Limb (tissue), 2 donors: ENCODE results near the gene NKX2-1.
"Not testable (repeated sequence)": the region's sequence is repeated elsewhere in the genome, so short reads cannot be mapped to it uniquely, and the experiment has no call there.

ENCODE experiments used
- DNase-seq, 2 donors: peaks; one replicate each; pipeline ENCODE4 v3.0.0-alpha.2; 2016; ENCODE audit errors: extremely low spot score in 2 of 2

NKX2-1 gene

DNA sequence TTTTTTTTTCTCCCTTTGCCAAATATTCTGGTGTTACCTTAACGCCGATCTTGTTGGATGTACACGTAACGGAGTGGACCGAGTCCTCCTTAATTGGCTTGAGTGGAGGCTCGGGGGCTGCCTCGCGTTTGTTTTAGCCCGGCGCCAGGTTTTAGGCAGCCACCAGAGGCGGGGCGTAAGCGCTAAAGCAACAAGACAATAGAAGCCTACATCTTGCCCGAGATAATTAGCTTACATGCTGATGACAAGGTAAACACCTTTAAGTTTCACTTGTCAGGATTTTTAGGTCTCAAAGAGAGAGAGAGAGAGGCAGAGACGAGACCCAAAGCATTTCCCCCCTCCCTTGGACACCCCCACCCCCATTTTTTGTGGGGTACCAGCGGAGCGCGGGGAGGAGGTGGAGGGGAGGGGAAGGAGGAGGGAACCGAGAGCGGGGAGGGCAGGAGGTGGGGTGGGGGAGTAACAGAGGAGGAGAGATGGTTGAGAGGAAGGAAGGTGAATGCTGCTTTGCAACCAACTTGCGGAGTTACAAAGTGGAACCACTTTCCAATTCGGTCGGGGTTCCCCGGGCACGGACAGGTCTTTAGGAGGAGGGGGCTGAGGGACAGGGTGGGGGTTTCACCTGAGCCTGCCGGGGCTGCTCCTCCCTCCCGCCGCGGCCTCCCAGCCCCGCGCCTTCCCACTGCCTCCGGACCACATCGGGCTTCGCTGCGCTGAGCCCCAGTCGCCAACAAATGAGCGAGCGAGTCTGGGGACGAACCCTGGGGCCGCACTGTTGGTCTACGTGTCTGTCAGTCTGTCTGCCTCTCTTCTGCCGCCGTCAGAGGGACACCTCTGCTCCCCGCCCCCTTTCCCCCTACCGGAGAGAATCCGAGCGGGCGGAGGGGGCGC lies at the start of gene NKX2-1:
TSS of gene NKX2-1 (minus strand) at position 802 of the 891 bp plus-strand sequence. CDS start at position 699, 103 bp downstream.
- DNase-seq = no peak

DNA sequence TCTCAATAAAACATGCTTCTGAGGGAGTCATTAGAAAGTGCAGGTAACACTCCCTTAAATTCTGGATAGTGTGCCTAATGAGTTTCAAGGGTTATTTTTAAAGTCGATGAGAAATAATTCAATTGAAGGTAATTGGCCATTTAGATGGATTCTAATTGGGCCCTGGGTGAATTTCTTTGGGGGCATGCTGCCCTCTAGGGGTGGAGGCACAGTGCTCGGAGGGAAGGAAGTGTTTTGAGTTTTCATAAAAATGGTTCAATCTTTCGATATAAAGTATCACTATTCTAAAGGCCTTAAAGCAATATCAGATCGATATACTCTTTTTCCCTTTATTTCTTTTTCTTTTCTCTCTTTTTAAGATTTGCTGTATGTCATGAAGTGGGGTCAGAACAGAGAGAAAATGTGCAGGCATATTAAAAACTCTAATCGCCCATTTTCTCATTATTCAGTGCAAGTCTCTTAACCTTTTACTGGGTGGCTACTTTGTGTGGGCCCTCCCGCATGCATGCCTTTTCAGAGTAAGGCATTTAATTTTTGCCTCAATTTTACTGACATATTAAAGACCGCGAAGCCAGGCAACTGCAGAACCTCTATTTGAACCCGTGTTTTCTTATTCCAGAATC lies 36.9 kb upstream of the NKX2-1 start:
- no peak for DNase-seq

DNA sequence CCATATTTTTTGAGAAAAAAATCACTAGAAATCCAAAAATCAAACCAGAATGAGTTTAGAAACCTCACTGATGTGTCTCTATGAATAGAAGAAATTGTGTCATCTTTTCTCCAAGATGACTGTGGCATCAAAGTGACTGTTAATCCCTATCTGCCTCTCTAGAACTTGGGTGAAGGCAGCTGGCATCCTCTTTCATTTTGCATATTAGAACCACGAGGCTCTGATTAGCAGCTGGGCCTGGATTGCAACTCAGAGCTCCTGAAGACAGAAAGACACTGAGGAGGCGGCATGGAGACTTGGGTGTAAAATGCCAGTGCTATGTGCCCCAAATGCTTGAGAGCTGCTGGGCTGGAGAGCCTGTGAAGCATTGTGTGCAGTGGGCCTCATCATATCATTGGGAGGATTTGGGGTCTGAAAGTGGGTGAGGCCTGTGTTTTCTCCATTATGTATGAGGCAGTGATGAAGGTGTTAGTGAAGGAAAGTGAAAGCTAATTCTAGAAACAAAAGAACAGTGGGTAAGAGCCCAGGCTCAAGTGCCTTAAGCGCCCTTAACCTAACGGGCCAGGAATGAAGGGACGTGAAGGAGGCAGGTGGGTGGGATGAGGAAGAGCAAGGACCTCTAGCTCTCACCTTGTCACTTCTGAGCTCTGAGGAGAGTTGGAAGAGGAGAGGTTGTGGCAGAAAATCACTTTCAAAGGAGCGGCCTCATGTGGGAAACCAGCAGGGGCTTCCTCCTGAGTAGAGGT lies 36.1 kb upstream of the NKX2-1 start:
- DNase-seq = no peak

DNA sequence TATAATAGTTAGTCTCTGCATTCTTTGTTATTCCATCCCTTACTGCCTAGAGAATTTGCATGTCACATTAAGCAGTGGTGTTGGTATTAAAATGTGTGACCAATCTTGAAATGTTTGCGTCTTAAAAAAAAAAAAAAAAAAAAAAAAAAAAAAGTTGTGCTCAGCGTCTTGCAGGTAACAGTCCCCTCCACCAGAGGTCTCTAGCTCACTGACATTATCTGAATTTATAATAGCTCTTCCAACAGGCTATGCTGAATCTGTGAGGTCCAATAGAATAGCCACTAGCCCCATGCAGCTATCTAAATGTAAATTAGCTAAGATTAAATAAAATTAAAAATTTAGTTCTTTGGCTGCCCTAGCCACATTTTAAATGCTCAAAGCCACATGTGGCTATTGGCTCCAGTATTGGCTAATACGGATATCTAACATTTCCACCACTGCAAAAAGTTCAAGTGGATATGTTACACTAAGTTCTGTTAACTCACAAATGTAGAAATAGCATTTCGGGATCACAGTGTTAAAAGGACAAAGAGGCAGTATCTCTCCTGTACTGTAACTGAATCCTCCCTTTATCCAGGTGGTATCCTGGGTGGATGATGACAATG lies 33.7 kb upstream of the NKX2-1 start:
- DNase-seq = peak in 1 of 2 donors; percentile 38

DNA sequence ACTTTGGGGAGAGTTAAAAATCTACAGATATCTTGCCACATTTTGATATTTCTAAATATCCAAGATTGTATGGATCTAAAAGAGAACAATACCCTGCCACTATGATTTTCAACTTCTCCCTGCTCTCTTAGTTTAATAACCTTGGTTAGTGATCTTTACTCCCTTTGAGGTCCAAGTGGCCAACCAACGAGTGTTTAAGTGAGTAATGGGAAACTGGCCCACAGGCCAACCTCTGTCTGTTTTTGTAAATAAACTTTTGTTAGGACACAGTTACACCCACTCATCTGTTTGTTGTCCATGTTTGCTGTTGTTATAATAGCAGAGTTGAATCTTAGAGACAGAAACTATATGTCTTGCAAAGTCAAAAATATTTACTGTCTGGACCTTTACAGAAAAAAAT lies 30.9 kb upstream of the NKX2-1 start:
- DNase-seq = no peak

DNA sequence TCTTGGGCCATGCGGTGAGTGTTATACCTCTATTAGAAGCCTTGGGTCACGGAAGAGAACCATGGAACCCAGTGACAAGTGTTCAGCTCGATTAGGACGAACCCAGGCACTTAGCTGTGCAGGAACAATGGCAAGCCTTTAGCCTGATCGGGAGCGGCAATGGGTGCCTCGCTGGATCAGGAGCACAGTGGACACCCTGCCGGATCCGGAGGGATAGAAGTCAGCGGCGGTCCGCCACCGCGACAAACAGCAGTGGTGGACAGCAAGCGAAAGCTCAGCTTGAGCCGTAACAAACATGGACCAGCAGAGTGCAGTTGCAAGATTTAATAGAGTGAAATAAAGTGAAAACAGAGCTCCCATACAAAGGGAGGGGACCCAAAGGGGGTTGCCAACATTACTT lies 24.2 kb upstream of the NKX2-1 start:
- not testable (repeated sequence) for DNase-seq

DNA sequence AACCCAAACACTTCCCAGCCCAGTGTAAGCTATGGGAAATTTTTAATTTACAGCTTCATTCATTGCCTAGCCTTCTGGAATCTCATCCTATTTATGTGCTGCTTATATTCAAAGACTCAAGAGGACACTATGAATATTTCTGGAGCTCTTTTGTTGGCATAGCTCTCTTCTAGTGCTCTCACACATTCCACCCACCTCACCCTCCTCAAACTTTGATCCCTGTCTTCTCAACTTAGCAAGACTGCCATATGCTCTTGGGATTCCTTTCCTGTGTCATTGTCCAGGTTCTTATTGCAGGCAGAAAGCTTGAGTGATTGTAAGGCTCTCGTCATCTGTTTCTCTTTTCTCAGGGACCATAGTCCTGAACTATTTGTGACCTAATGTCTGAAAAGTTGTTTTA lies 18.0 kb upstream of the NKX2-1 start:
- no peak for DNase-seq

DNA sequence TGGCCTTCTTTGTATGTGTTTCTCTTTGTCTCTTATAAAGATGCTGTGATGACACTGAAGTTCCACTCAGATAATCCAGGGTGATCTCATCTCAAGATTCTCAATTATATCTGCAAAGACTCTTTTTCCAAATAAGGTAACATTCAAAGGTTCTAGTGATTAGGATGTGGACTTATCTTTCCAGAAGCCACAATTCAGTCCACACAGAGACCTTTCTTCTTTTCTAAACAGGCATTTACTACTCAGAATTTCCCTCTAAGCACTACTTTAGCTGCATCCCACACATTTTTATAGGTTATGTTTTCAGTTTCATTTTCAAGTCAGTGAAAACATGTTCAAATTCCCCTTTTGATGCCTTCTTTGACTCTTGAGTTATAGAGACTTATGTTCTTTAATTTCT lies 9.0 kb upstream of the NKX2-1 start:
- no peak for DNase-seq

DNA sequence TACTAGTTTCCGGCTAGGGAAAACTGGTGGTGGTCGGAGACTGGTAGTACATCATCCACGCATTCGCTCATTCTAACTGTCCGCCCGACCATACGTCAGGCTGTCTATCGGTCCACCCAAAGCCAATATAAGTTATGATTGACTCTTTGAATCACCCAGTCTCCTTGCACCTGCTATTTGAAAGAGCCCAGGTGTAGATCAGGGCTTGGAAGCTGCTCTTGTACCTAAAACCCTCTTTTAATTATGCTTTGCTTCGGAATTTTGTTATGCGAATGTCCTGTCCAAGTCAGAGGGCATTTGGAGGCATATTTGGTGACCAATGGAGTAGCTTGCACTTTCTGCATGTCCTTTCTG lies 5.7 kb upstream of the NKX2-1 start:
- DNase-seq = no peak

DNA sequence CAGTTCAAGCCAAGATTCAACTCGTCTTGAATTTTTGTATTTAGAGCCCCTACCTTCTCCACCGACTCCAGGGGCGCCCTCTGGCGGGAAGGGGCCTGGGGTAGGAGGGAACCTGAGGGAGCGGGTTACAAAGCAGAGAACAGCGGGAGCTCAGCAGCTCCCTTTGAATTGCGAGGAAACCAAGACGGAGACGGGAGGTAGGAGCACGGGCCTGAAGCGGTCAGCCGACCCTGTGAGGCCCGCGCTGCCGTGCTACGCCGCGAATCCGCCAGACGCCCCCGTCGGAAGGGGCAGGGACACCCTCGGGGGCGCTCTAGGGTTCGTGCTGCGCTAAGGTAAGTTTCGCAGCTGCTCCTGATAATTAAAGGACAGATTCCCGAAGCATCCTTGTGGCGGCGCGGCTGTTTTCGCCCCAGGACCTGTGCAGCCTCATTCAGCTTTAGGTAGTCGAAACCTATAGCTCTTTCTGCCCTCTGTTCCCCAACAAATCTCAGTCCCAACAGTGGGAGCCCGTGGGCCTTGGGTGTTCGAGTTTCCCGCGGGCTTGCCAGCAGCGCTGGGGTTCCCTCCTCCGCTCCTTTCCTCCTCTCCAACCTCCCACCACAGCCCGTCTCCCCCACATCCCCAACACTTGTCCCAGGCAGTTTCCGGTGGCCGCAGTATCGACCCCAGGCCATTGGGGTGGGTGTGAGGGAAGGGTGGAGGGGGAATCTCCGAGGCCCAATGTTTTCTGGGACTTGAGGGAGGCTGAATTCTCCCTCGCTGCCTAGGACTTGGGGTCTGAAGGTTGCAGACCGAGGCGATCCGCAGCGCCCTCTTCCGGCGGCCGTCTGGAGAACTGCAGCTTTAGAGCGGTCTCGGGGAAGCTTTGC lies 5.1 kb upstream of the NKX2-1 start:
- peak in 1 of 2 donors; percentile 72 for DNase-seq

DNA sequence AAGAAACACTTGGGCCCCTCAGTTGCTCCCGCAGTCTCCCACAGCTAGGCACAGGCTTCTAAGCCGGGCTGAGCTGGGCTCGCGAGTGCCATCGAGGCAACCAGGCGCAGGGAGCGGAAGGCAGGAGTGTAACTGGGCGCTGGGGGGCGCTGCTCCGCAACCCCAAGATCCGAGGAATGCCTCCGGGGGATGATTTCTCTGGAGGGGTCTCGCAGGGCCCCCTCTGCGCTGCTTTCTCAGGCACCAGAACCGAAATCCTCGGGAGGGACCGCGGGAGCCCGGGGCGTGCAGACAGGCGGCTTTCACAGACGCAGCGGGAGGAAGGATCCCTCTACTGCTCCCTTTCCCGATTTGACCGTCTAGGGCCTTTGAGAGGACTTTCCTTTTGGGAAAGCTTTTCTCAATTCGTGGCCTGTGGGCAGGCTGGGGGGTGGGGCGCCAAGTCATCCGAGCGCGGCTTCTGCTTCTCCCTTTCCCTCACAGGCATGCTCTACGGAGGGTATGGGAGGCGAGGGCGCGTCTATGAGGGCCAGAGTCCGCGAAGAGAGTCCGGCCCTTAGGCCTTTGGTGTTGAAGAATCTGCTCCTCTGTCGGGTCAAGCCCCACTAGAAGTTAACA lies 4.3 kb upstream of the NKX2-1 start:
- no peak for DNase-seq

DNA sequence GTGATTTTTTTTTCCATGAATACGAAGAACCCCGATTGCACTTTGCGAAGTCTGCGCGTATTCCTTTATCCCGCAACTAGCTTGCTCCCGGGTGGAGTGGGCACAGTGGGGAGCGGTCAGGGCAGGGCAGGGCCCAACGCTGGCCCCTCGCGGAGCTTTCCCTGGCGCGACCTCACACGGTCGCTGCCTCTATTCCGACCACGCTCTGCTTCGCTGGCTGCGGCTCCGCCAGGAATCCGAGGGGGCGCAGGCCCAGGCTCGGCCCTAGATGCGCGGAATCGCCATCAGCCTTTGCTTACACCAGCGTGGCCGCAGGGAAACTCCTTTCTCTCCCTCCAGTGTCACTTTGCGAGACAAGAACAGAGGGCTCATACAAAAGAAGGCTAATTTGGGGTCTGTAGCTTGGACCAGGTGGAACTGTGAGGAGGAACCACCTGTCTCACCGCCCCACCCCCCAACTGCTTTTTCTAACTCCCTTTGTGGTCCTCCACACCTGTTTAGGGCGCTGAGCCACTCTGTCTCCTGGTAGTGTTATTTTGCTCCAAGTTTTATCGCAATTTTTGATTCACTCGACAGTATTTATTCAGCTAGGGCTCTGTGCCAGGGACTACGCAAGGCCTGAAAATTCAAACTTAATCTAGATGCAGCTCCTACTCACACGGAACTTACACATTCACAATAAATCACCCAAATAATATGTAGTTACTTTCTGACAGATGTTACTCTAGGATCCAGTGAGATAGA lies 3.1 kb upstream of the NKX2-1 start:
- no peak for DNase-seq

DNA sequence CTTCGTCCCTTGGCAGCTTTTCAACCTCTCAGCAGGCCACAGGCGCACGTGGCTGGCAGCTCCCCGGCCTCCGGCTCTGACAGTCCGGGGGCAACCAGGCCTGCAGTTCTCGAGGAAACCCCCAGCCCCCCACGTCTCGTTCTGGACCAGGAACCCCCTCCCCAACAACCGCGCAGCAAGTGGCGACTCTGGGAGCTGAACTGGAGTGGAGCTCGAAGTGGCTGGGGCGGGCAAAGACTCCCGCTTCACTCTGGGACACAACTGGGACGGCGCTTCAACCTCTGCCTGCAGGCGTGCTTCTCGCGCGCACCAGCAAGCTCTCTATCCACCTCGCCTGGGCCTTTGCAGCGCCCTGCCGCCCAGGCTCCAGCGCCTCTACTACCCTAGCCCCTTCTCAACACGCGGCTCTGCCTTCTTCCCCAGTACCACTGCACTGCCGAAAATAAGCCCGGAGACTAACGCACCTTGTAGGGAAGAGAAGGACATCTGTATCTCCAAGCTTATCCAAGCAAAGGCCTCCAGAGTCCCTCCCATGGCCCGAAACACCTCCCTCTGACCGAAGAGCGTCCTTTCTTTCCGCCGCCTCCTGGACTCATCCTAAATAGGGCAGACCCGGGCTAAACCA lies 2.4 kb upstream of the NKX2-1 start:
- DNase-seq = no peak

DNA sequence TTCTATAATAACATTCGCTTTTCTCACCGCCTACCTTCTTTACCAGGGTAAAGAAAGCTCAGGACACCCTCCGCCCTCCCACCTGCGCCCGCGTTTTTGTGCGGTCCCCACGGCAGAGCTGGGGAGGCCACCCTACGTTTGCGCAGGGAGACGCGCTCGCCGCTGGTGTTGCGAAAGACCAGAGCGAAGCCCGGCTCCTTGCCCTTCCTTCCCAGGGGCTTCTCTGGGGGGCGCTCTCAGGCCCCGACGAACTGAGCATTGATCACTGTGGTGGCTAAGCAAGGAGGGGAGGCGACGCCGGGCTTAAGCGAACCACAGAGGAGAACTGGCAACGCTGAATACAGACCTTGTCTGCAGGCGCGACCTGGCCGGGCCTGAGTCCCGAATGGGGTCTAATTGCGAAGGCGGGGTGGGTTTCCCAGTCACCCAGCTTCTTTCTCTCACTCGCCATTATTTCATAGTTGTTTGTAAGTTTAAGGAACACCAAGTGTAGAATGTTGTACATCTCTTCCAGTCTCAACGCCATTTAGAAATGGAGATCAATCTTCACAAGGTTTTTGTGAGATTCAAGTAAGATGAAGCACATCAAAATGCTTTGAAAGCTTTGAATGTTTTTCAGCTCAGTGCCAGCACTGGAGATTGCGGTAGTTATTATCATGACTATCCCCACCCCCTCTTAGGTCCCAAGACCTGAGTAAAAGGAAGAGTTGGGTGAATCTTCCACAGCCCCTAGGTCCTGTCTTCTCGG lies 1.7 kb upstream of the NKX2-1 start:
- no peak for DNase-seq

DNA sequence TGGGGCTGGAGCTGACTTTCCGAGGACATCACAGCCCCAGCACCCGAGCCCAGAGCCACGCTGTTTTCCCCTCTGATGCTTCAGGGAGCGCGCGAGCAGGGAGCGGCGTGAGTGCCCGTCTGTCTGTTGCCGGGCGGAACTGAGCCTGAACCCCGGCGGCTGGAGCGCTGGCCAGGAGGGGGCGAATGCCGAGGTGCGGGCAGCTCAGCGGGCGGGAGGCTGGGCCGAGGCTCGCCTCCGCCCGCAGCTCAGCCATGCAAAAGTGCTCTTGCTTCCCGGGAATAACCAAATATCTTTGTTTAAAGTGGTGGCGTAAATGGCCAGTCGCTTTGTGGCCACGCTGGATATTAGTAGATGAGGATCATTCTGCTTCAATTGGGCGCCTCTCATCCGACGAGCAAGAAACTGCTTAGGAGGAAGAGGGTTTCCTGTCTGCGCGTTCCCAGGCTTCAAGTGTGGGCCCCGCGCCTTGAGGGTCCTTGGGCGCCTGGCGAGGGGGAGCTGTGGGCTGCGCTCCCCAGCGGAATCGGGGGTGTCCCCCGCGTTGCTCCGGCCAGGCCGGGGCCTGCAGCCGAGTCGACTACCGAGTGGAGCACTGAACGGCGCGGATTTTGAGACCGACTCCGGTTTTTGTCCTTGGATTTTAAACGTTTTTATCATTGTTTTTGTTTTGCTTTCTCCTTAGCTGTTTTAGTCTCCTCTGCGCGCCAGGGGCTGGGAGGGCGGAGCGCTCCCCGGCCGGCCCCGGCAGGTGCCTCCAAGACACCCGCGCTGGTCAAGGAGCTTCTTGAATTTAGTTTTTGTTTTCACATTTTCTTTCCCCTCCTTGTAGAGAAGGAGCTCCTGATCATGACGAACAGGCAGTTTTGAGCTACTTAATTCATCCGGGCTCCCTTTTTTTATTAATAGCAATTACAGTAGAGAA lies 831 bp upstream of the NKX2-1 start:
- DNase-seq = peak in 1 of 2 donors; percentile 57

DNA sequence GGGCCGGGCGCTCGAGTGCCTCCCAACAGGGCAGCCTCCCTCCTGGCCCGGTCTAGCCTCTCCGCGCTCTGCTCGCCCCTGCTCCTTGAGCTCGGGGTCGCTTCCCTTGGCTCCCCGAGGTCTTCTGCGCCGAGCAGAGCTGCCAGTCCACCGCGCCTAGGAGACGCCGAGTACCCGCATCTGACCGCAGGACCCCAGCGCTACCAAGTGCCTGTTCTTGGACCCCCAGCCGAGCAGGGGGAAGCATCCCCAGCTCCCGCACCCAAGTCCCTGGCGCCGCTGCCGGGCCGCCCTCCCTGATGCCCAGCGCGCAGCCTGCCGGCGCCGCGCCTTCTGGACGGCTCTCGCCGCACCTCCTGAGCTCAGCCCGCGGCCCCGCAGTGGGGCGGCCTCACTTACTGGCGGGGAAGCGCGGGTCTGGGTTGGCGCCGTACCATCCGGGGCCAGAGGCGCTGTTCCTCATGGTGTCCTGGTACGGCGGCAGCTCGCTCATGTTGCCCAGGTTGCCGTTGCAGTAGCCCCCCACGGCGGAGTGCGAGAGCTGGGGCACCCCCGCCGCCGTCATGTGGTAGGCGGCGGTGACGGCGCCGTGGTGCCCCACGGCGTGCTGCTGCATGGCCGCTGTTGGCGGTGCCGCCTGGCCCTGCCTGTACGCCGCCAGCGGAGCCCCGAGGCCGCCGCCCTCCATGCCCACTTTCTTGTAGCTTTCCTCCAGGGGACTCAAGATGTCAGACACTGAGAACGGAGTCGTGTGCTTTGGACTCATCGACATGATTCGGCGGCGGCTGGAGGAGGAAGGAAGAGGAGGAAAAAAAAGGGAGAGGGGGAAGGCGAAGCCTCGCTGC lies 1.2 kb downstream of the NKX2-1 start:
- DNase-seq = no peak
